Adipose tissue (tissue), 3 donors: Measurements from ENCODE around the gene GRIK2. TPM values are rescaled to one million over a fixed set of nuclear protein-coding genes. Genes with fewer than 3 reads are reported as not detected.
"Not testable (repeated sequence)": the region's sequence is repeated elsewhere in the genome, so short reads cannot be mapped to it uniquely, and the experiment has no call there.

Source experiments
- H3K27ac ChIP-seq: one replicate; pipeline ENCODE4 v1.5.1; 2013; ENCODE audit warnings: low read depth, low read length
- WGBS, 3 donors: extraction: QIAGEN DNeasy Blood & Tissue Kit; methylation state at CpG; one replicate each; pipeline ENCODE4 v1.1.7; 2013; 5-methylcytosine and 5-hydroxymethylcytosine counted together
- polyA plus RNA-seq, 3 donors: library from polyadenylated mRNA; stranded (reverse); fragments of 200-250 nt; gene quantifications; one replicate each; pipeline ENCODE4 v1.2.3, GENCODE V29; 2013
- donor health status: healthy with polysubstance abuse.
- donor health status: Bipolar disorder and iron deficiency.
- donor health status: healthy.

Gene GRIK2
- polyA plus RNA-seq, 3 donors = 0.22 to 0.39 (median 0.22) TPM

GRCh38 chr6:101582792-101583191 lies 189.3 kb downstream of the GRIK2 start:
- no peak overlapping the region for H3K27ac ChIP-seq

GRCh38 chr6:101585501-101585900 lies 192.0 kb downstream of the GRIK2 start:
- H3K27ac ChIP-seq = no peak overlapping the region

- no peak overlapping the region for H3K27ac ChIP-seq
- 80 to 86% (median 83%) methylated on average over 3 of the region's 3 CpGs for WGBS, 3 donors
Measured at GRCh38 chr6:101588343-101588742, 194.8 kb downstream of the GRIK2 start.

- no peak overlapping the region for H3K27ac ChIP-seq
Measured at GRCh38 chr6:101595276-101595675, 201.8 kb downstream of the GRIK2 start.

DNA sequence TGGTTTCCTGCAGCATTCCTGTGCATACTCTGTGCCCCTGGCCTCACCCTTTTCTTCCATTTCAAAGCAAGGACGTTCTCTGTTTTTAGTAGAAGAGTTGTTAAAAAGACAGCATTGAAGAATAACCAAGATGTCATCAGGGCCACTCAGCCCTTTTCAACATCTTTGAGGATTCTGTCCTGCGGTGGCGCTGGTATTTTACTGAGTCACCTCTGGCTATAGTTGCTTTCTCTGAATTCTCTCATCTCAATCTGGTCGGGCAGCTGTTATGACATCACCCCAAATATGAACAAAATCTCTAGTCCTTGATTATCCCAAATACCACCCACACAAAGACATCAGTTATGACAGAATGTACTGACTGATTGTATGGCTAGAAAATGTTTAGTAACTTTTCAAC lies 204.2 kb downstream of the GRIK2 start:
- WGBS, 3 donors = 61 to 69% (median 63%) methylated on average over 4 of the region's 4 CpGs

DNA sequence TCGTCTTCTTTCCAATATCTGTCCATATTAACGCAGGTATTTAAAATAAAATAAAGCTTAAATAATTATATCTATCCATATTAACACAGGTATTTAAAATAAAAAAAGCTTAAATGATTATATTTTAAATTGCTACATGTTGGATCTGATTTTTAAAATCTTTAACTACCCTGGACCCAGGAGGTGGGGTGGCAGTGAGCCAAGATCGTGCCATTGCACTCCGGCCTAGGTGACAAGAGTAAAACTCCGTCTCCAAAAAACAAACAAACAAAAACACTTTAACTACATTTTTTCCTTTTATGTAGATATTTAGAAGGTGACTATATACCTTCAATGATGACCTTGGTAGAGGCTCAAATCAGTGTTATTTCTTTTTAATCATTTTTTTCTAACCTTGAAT lies 211.9 kb downstream of the GRIK2 start:
- WGBS, 3 donors = 75 to 85% (median 78%) methylated on average over 5 of the region's 5 CpGs
- no peak overlapping the region for H3K27ac ChIP-seq

More for the DNA sequence above, 204.2 kb downstream of the GRIK2 start:
- no peak overlapping the region for H3K27ac ChIP-seq

- H3K27ac ChIP-seq = no peak overlapping the region
Measured at GRCh38 chr6:101605874-101606273, 212.4 kb downstream of the GRIK2 start.

- WGBS, 3 donors = 26 to 50% (median 42%) methylated on average over 4 of the region's 4 CpGs
- H3K27ac ChIP-seq = no peak overlapping the region
Measured at GRCh38 chr6:101607111-101607690, 213.7 kb downstream of the GRIK2 start.

- H3K27ac ChIP-seq = no peak overlapping the region
Measured at GRCh38 chr6:101608703-101609102, 215.2 kb downstream of the GRIK2 start.

DNA sequence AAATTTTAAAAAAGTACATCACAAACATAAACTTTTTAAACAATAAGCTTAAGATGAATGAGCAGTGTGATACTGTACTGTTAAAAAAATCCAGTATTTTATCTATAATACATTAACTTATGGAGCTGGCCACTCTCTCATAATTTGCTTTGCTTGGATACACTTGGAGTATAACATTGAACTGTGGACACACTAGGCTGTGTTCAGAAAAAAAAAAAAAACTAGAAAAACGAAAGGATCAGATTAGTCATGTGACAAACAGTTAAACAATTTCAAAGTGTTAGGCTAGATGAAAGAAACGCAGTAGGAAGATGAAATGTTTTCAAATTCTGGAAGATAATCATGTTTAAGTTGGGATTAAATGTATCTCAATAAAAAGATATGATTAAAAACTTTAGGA lies 220.0 kb downstream of the GRIK2 start:
- 39 to 61% (median 56%) methylated on average over 2 of the region's 2 CpGs for WGBS, 3 donors

DNA sequence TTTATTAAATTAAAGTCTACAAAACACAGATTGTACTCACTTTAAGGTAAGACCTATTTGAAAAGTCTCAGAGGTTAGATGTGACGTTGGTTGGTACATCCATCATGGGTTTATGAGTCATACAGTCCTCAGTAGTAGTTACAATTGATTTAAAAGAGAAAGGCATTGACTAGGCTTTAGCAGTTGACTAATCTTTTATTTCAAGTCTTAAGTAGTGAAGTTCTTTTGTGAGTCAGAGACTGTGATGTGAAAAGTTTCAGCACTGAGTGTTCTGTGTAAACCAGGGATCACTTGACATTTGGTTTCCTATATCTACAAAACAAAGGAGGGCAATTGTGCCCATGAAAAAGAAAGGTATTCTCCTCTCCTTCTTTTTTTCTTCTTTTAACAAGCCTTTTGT lies 221.3 kb downstream of the GRIK2 start:
- 27 to 40% (median 28%) methylated on average over 1 of the region's 1 CpG for WGBS, 3 donors
- H3K27ac ChIP-seq = no peak overlapping the region

More for the DNA sequence above, 220.0 kb downstream of the GRIK2 start:
- no peak overlapping the region for H3K27ac ChIP-seq

DNA sequence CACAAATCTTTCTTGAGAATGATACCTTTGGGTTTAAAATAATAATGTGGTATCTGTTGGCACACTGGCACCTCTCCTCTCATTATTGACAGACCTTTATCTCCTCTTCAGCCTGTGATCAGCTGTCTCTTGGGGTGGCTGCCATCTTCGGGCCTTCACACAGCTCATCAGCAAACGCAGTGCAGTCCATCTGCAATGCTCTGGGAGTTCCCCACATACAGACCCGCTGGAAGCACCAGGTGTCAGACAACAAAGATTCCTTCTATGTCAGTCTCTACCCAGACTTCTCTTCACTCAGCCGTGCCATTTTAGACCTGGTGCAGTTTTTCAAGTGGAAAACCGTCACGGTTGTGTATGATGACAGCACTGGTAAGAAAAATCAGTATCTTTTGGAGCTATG lies 232.8 kb downstream of the GRIK2 start:
- H3K27ac ChIP-seq = no peak overlapping the region
- 73 to 80% (median 75%) methylated on average over 6 of the region's 6 CpGs for WGBS, 3 donors

GRCh38 chr6:101630941-101631340 lies 237.4 kb downstream of the GRIK2 start:
- WGBS, 3 donors = 63 to 85% (median 64%) methylated on average over 2 of the region's 2 CpGs
- H3K27ac ChIP-seq = no peak overlapping the region

DNA sequence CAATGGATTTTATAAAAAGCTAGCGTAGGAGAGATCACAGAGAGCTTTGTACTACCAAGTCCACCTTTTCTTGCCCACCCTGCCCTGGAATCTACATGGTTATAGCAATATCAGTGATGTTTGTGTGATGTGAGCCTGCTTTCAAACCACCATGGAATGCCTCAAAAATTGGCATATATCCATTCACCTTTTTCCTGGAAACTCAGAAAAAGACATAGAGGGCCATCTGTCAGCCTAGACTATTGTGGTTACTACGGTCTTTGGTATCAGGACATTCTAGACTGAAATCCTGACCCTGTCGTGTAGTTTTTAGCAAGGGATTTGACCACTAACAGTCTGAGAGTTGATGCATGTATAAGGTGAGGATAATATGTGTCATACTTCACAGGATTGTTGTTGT lies 239.6 kb downstream of the GRIK2 start:
- WGBS, 3 donors = 71 to 74% (median 72%) methylated on average over 3 of the region's 3 CpGs

GRCh38 chr6:101638865-101639264 lies 245.4 kb downstream of the GRIK2 start:
- not testable (repeated sequence) for H3K27ac ChIP-seq
- 84 to 91% (median 90%) methylated on average over 11 of the region's 11 CpGs for WGBS, 3 donors

More for the DNA sequence above, 239.6 kb downstream of the GRIK2 start:
- H3K27ac ChIP-seq = no peak overlapping the region

- H3K27ac ChIP-seq = no peak overlapping the region
- WGBS, 3 donors = 42 to 68% (median 56%) methylated on average over 1 of the region's 1 CpG
Measured at GRCh38 chr6:101640131-101640530, 246.6 kb downstream of the GRIK2 start.

DNA sequence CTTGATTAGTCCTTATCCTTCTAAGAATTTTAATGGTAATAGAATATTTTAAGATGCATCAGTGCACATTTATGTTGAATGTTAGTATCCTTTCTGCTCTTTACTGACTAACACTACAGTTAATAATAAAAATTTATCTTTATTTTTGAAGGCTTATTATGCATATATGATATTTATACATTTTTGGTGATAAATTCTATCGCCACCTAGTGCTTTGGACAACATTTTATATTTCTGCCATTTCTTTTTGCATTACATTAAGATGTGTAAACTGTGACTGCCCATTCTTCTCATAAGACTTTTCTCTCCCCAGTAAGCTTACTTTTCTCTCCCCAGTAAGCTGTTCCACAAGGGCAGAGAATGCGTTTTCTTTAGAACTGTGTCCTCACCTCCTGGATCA lies 252.3 kb downstream of the GRIK2 start:
- 80 to 90% (median 90%) methylated on average over 2 of the region's 2 CpGs for WGBS, 3 donors
- H3K27ac ChIP-seq = no peak overlapping the region

GRCh38 chr6:101650402-101651100 lies 257.0 kb downstream of the GRIK2 start:
- H3K27ac ChIP-seq = no peak overlapping the region
- WGBS, 3 donors = 42 to 58% (median 45%) methylated on average over 3 of the region's 3 CpGs

GRCh38 chr6:101652079-101652478 lies 258.6 kb downstream of the GRIK2 start:
- WGBS, 3 donors = 78 to 83% (median 80%) methylated on average over 2 of the region's 2 CpGs
- no peak overlapping the region for H3K27ac ChIP-seq

- no peak overlapping the region for H3K27ac ChIP-seq
Measured at GRCh38 chr6:101655109-101655508, 261.6 kb downstream of the GRIK2 start.
